CD4-positive, alpha-beta T cell treated with Interleukin-2 at 100 ng/mL for 4 hours (primary cell): ENCODE measurements around the gene BAD.
A peak's percentile ranks its signal among the peaks of the same experiment; 100 is the strongest.

Experiments
- DNase-seq: peaks from one replicate; pipeline ENCODE4 v3.0.0-alpha.2; 2020; ENCODE audit warnings: low spot score

The BAD gene

GRCh38 chr11:64275841-64276240 lies 8.6 kb downstream of the BAD start:
- no peak for DNase-seq

GRCh38 chr11:64275031-64275800 lies 9.2 kb downstream of the BAD start:
- DNase-seq: no peak

- DNase-seq: peak; percentile 98
Measured at GRCh38 chr11:64269540-64270220, 14.8 kb downstream of the BAD start.

- peak; percentile 33 for DNase-seq
Measured at GRCh38 chr11:64268893-64269539, 15.4 kb downstream of the BAD start.

- no peak for DNase-seq
Measured at GRCh38 chr11:64268025-64268892, 16.2 kb downstream of the BAD start.

GRCh38 chr11:64267207-64267945 lies 17.1 kb downstream of the BAD start:
- DNase-seq: no peak

GRCh38 chr11:64266339-64266738 lies 18.1 kb downstream of the BAD start:
- no peak for DNase-seq

GRCh38 chr11:64265176-64266160 lies 19.0 kb downstream of the BAD start:
- DNase-seq: no peak

GRCh38 chr11:64264371-64264852 lies 20.1 kb downstream of the BAD start:
- no peak for DNase-seq

- no peak for DNase-seq
Measured at GRCh38 chr11:64263947-64264317, 20.5 kb downstream of the BAD start.

GRCh38 chr11:64263021-64263946 lies 21.2 kb downstream of the BAD start:
- no peak for DNase-seq

GRCh38 chr11:64262271-64263002 lies 22.0 kb downstream of the BAD start:
- no peak for DNase-seq

- no peak for DNase-seq
Measured at GRCh38 chr11:64261556-64262080, 22.8 kb downstream of the BAD start.

GRCh38 chr11:64260147-64260708 lies 24.2 kb downstream of the BAD start:
- no peak for DNase-seq

- DNase-seq: no peak
Measured at GRCh38 chr11:64259533-64260067, 24.9 kb downstream of the BAD start.

GRCh38 chr11:64258946-64259532 lies 25.4 kb downstream of the BAD start:
- no peak for DNase-seq

GRCh38 chr11:64258356-64258755 lies 26.1 kb downstream of the BAD start:
- DNase-seq: no peak
